Measurements from ENCODE around the gene MYH16.
A peak's percentile ranks its signal among the peaks of the same experiment; 100 is the strongest.

MYH16 gene

GRCh38 chr7:99260395-99260794 is 12.2 kb upstream of the MYH16 start:
- H3K56ac ChIP-seq (ENCODE audit: low read length) = no peak overlapping the region
- WGBS (ENCODE audit: extremely low coverage, insufficient coverage, low lambda C conversion rate) = no CpG with 5 or more reads among the region's 1 CpG
- no peaks in the 10 kb centered on the region for H3K27me3 ChIP-seq (ENCODE audit: insufficient read depth, low read length, poor library complexity)
- no peak overlapping the region for H3K4me3 ChIP-seq (ENCODE audit: low read length)
- no peak for DNase-seq
- no peak overlapping the region for H2BK15ac ChIP-seq (replicated peaks; ENCODE audit: low read depth)
- H3K9ac ChIP-seq (ENCODE audit: low read length) = no peak overlapping the region
- H3K4me2 ChIP-seq (ENCODE audit: low read length) = no peak overlapping the region
- no peak overlapping the region for H2AK5ac ChIP-seq (ENCODE audit: low read length)
- H2BK5ac ChIP-seq (ENCODE audit: low read length) = no peak overlapping the region
- H3K4ac ChIP-seq (ENCODE audit: low read depth, low read length) = no peak overlapping the region
- no peaks in the 10 kb centered on the region for H3K4me1 ChIP-seq (ENCODE audit: control insufficient read depth, low read depth, low read length)
- no peak overlapping the region for H4K8ac ChIP-seq (ENCODE audit: low read depth, low read length)
- H3K79me1 ChIP-seq (ENCODE audit: low read length) = no peaks in the 10 kb centered on the region
- no peak overlapping the region for H3K27ac ChIP-seq (ENCODE audit: low read depth, low read length)
- H4K5ac ChIP-seq (ENCODE audit: low read length) = no peak overlapping the region
- no peaks in the 10 kb centered on the region for H3K79me2 ChIP-seq (ENCODE audit: control insufficient read depth, insufficient read depth, low read length)
- H3K18ac ChIP-seq (ENCODE audit: low read length) = no peak overlapping the region
- no peak overlapping the region for H3K23ac ChIP-seq (ENCODE audit: low read length)
- H3K36me3 ChIP-seq (ENCODE audit: control insufficient read depth, insufficient read depth, low read length) = no peaks in the 10 kb centered on the region
- no peak overlapping the region for H2BK120ac ChIP-seq (ENCODE audit: low read depth, low read length)

- no peaks in the 10 kb centered on the region for H3K4me1 ChIP-seq (ENCODE audit: control insufficient read depth, low read depth, low read length)
- DNase-seq = no peak
- no peak overlapping the region for H2AK5ac ChIP-seq (ENCODE audit: low read length)
- H3K36me3 ChIP-seq (ENCODE audit: control insufficient read depth, insufficient read depth, low read length) = no peaks in the 10 kb centered on the region
- H3K27ac ChIP-seq (ENCODE audit: low read depth, low read length) = no peak overlapping the region
- H3K27me3 ChIP-seq (ENCODE audit: insufficient read depth, low read length, poor library complexity) = no peaks in the 10 kb centered on the region
- no peak overlapping the region for H3K4me3 ChIP-seq (ENCODE audit: low read length)
- WGBS (ENCODE audit: extremely low coverage, insufficient coverage, low lambda C conversion rate) = no CpG with 5 or more reads among the region's 6 CpGs
- H3K79me1 ChIP-seq (ENCODE audit: low read length) = no peaks in the 10 kb centered on the region
- no peak overlapping the region for H3K56ac ChIP-seq (ENCODE audit: low read length)
- no peak overlapping the region for H3K4me2 ChIP-seq (ENCODE audit: low read length)
- H4K5ac ChIP-seq (ENCODE audit: low read length) = no peak overlapping the region
- H2BK120ac ChIP-seq (ENCODE audit: low read depth, low read length) = no peak overlapping the region
- no peak overlapping the region for H3K23ac ChIP-seq (ENCODE audit: low read length)
- no peak overlapping the region for H2BK5ac ChIP-seq (ENCODE audit: low read length)
- no peak overlapping the region for H3K4ac ChIP-seq (ENCODE audit: low read depth, low read length)
- no peak overlapping the region for H3K9ac ChIP-seq (ENCODE audit: low read length)
- no peaks in the 10 kb centered on the region for H3K79me2 ChIP-seq (ENCODE audit: control insufficient read depth, insufficient read depth, low read length)
- H2BK15ac ChIP-seq (replicated peaks; ENCODE audit: low read depth) = no peak overlapping the region
- no peak overlapping the region for H4K8ac ChIP-seq (ENCODE audit: low read depth, low read length)
- no peak overlapping the region for H3K18ac ChIP-seq (ENCODE audit: low read length)
These were observed 11.0 kb upstream of the MYH16 start for GRCh38 chr7:99261646-99262045.

GRCh38 chr7:99265848-99266480 is 6.7 kb upstream of the MYH16 start:
- H2BK15ac ChIP-seq (replicated peaks; ENCODE audit: low read depth) = no peak overlapping the region
- no peak overlapping the region for H3K9ac ChIP-seq (ENCODE audit: low read length)
- no peak overlapping the region for H3K4me3 ChIP-seq (ENCODE audit: low read length)
- H2AK5ac ChIP-seq (ENCODE audit: low read length) = no peak overlapping the region
- no peak overlapping the region for H3K4ac ChIP-seq (ENCODE audit: low read depth, low read length)
- H2BK5ac ChIP-seq (ENCODE audit: low read length) = no peak overlapping the region
- H4K8ac ChIP-seq (ENCODE audit: low read depth, low read length) = no peak overlapping the region
- H3K18ac ChIP-seq (ENCODE audit: low read length) = no peak overlapping the region
- H3K27me3 ChIP-seq (ENCODE audit: insufficient read depth, low read length, poor library complexity) = no peaks in the 10 kb centered on the region
- DNase-seq = no peak
- H3K23ac ChIP-seq (ENCODE audit: low read length) = no peak overlapping the region
- H3K79me1 ChIP-seq (ENCODE audit: low read length) = no peaks in the 10 kb centered on the region
- no peaks in the 10 kb centered on the region for H3K79me2 ChIP-seq (ENCODE audit: control insufficient read depth, insufficient read depth, low read length)
- no peak overlapping the region for H4K5ac ChIP-seq (ENCODE audit: low read length)
- no peaks in the 10 kb centered on the region for H3K36me3 ChIP-seq (ENCODE audit: control insufficient read depth, insufficient read depth, low read length)
- H3K4me1 ChIP-seq (ENCODE audit: control insufficient read depth, low read depth, low read length) = no peaks in the 10 kb centered on the region
- H2BK120ac ChIP-seq (ENCODE audit: low read depth, low read length) = no peak overlapping the region
- no peak overlapping the region for H3K56ac ChIP-seq (ENCODE audit: low read length)
- WGBS (ENCODE audit: extremely low coverage, insufficient coverage, low lambda C conversion rate) = no CpG with 5 or more reads among the region's 4 CpGs
- H3K4me2 ChIP-seq (ENCODE audit: low read length) = no peak overlapping the region
- H3K27ac ChIP-seq (ENCODE audit: low read depth, low read length) = no peak overlapping the region

- Histone ChIP-seq H3K4me1 (ENCODE audit: control insufficient read depth, low read depth, low read length) (no peaks in the 10 kb centered on the region), H3K27ac (ENCODE audit: low read depth, low read length) (no peak overlapping the region), H3K79me1 (ENCODE audit: low read length) (no peaks in the 10 kb centered on the region), H3K23ac (ENCODE audit: low read length) (peak overlapping the region; percentile 3), H3K56ac (ENCODE audit: low read length) (no peak overlapping the region), H2BK5ac (ENCODE audit: low read length) (no peak overlapping the region), H4K8ac (ENCODE audit: low read depth, low read length) (no peak overlapping the region), H2AK5ac (ENCODE audit: low read length) (no peak overlapping the region), H2BK15ac (replicated peaks; ENCODE audit: low read depth) (no peak overlapping the region), H2BK120ac (ENCODE audit: low read depth, low read length) (no peak overlapping the region), H3K4me3 (ENCODE audit: low read length) (no peak overlapping the region), H3K4ac (ENCODE audit: low read depth, low read length) (no peak overlapping the region), H3K4me2 (ENCODE audit: low read length) (no peak overlapping the region), H3K27me3 (ENCODE audit: insufficient read depth, low read length, poor library complexity) (no peaks in the 10 kb centered on the region), H4K5ac (ENCODE audit: low read length) (no peak overlapping the region), H3K36me3 (ENCODE audit: control insufficient read depth, insufficient read depth, low read length) (no peaks in the 10 kb centered on the region), H3K79me2 (ENCODE audit: control insufficient read depth, insufficient read depth, low read length) (no peaks in the 10 kb centered on the region), H3K9ac (ENCODE audit: low read length) (no peak overlapping the region), H3K18ac (ENCODE audit: low read length) (no peak overlapping the region)
- DNase-seq = no peak
- no CpG with 5 or more reads among the region's 5 CpGs for WGBS (ENCODE audit: extremely low coverage, insufficient coverage, low lambda C conversion rate)
These were observed 5.2 kb upstream of the MYH16 start for GRCh38 chr7:99267481-99267840.

- Histone ChIP-seq H4K8ac (ENCODE audit: low read depth, low read length) (no peak overlapping the region), H2BK15ac (replicated peaks; ENCODE audit: low read depth) (no peak overlapping the region), H3K79me1 (ENCODE audit: low read length) (no peaks in the 10 kb centered on the region), H3K4me2 (ENCODE audit: low read length) (no peak overlapping the region), H2BK120ac (ENCODE audit: low read depth, low read length) (no peak overlapping the region), H3K18ac (ENCODE audit: low read length) (no peak overlapping the region), H4K5ac (ENCODE audit: low read length) (no peak overlapping the region), H3K4me1 (ENCODE audit: control insufficient read depth, low read depth, low read length) (no peaks in the 10 kb centered on the region), H3K4ac (ENCODE audit: low read depth, low read length) (no peak overlapping the region), H3K27me3 (ENCODE audit: insufficient read depth, low read length, poor library complexity) (no peaks in the 10 kb centered on the region), H3K9ac (ENCODE audit: low read length) (no peak overlapping the region), H3K79me2 (ENCODE audit: control insufficient read depth, insufficient read depth, low read length) (no peaks in the 10 kb centered on the region), H2BK5ac (ENCODE audit: low read length) (no peak overlapping the region), H2AK5ac (ENCODE audit: low read length) (no peak overlapping the region), H3K23ac (ENCODE audit: low read length) (peak overlapping the region; percentile 3), H3K56ac (ENCODE audit: low read length) (no peak overlapping the region), H3K4me3 (ENCODE audit: low read length) (no peak overlapping the region), H3K36me3 (ENCODE audit: control insufficient read depth, insufficient read depth, low read length) (no peaks in the 10 kb centered on the region), H3K27ac (ENCODE audit: low read depth, low read length) (no peak overlapping the region)
- DNase-seq = no peak
- no CpG with 5 or more reads among the region's 17 CpGs for WGBS (ENCODE audit: extremely low coverage, insufficient coverage, low lambda C conversion rate)
These were observed 4.6 kb upstream of the MYH16 start for GRCh38 chr7:99267841-99268576.

- Histone ChIP-seq H2BK120ac (ENCODE audit: low read depth, low read length) (no peak overlapping the region), H3K9ac (ENCODE audit: low read length) (no peak overlapping the region), H3K4me3 (ENCODE audit: low read length) (no peak overlapping the region), H4K5ac (ENCODE audit: low read length) (no peak overlapping the region), H2BK15ac (replicated peaks; ENCODE audit: low read depth) (no peak overlapping the region), H2BK5ac (ENCODE audit: low read length) (no peak overlapping the region), H3K56ac (ENCODE audit: low read length) (no peak overlapping the region), H3K23ac (ENCODE audit: low read length) (no peak overlapping the region), H3K27me3 (ENCODE audit: insufficient read depth, low read length, poor library complexity) (no peaks in the 10 kb centered on the region), H3K36me3 (ENCODE audit: control insufficient read depth, insufficient read depth, low read length) (no peaks in the 10 kb centered on the region), H3K4ac (ENCODE audit: low read depth, low read length) (no peak overlapping the region), H3K4me2 (ENCODE audit: low read length) (no peak overlapping the region), H3K4me1 (ENCODE audit: control insufficient read depth, low read depth, low read length) (no peaks in the 10 kb centered on the region), H3K27ac (ENCODE audit: low read depth, low read length) (no peak overlapping the region), H3K79me1 (ENCODE audit: low read length) (no peaks in the 10 kb centered on the region), H2AK5ac (ENCODE audit: low read length) (no peak overlapping the region), H3K18ac (ENCODE audit: low read length) (no peak overlapping the region), H3K79me2 (ENCODE audit: control insufficient read depth, insufficient read depth, low read length) (no peaks in the 10 kb centered on the region), H4K8ac (ENCODE audit: low read depth, low read length) (no peak overlapping the region)
- DNase-seq = no peak
- WGBS (ENCODE audit: extremely low coverage, insufficient coverage, low lambda C conversion rate) = no CpG with 5 or more reads among the region's 4 CpGs
These were observed 4.1 kb upstream of the MYH16 start for GRCh38 chr7:99268577-99268908.
